ENCODE results near the gene CREB1.
A peak's percentile ranks its signal among the peaks of the same experiment; 100 is the strongest.
"Not testable (repeated sequence)": the region's sequence is repeated elsewhere in the genome, so short reads cannot be mapped to it uniquely, and the experiment has no call there.

CREB1 gene

GRCh38 chr2:207529330-207530159 is at the start of gene CREB1:
TSS of gene CREB1 (plus strand) at chr2:207529962. CDS start at chr2:207555636, 25,674 bp downstream.
- DNase-seq (ENCODE audit: low spot score), result peak; percentile 98

GRCh38 chr2:207480521-207481040 is 49.2 kb upstream of the CREB1 start:
- no peak for DNase-seq (ENCODE audit: low spot score)

- DNase-seq (ENCODE audit: low spot score), result no peak
Observed at GRCh38 chr2:207481924-207482323, 47.8 kb upstream of the CREB1 start.

- DNase-seq (ENCODE audit: low spot score), result no peak
Observed at GRCh38 chr2:207482630-207483029, 47.1 kb upstream of the CREB1 start.

- DNase-seq (ENCODE audit: low spot score), result no peak
Observed at GRCh38 chr2:207483066-207483465, 46.7 kb upstream of the CREB1 start.

GRCh38 chr2:207483477-207483876 is 46.3 kb upstream of the CREB1 start:
- no peak for DNase-seq (ENCODE audit: low spot score)

- DNase-seq (ENCODE audit: low spot score), result no peak
Observed at GRCh38 chr2:207484444-207485391, 45.0 kb upstream of the CREB1 start.

GRCh38 chr2:207487650-207488311 is 42.0 kb upstream of the CREB1 start:
- DNase-seq (ENCODE audit: low spot score), result peak; percentile 95

GRCh38 chr2:207489251-207489650 is 40.5 kb upstream of the CREB1 start:
- no peak for DNase-seq (ENCODE audit: low spot score)

- DNase-seq (ENCODE audit: low spot score), result no peak
Observed at GRCh38 chr2:207490441-207490840, 39.3 kb upstream of the CREB1 start.

GRCh38 chr2:207491086-207491485 is 38.7 kb upstream of the CREB1 start:
- DNase-seq (ENCODE audit: low spot score), result no peak

- DNase-seq (ENCODE audit: low spot score), result no peak
Observed at GRCh38 chr2:207491956-207492355, 37.8 kb upstream of the CREB1 start.

GRCh38 chr2:207492461-207492860 is 37.3 kb upstream of the CREB1 start:
- no peak for DNase-seq (ENCODE audit: low spot score)

GRCh38 chr2:207494137-207494536 is 35.6 kb upstream of the CREB1 start:
- DNase-seq (ENCODE audit: low spot score), result no peak

GRCh38 chr2:207496936-207497335 is 32.8 kb upstream of the CREB1 start:
- not testable (repeated sequence) for DNase-seq (ENCODE audit: low spot score)

- no peak for DNase-seq (ENCODE audit: low spot score)
Observed at GRCh38 chr2:207497596-207497995, 32.2 kb upstream of the CREB1 start.

- no peak for DNase-seq (ENCODE audit: low spot score)
Observed at GRCh38 chr2:207498427-207498826, 31.3 kb upstream of the CREB1 start.

GRCh38 chr2:207499114-207499513 is 30.6 kb upstream of the CREB1 start:
- DNase-seq (ENCODE audit: low spot score), result no peak

- DNase-seq (ENCODE audit: low spot score), result no peak
Observed at GRCh38 chr2:207501802-207502576, 27.8 kb upstream of the CREB1 start.

GRCh38 chr2:207502577-207503198 is 27.1 kb upstream of the CREB1 start:
- no peak for DNase-seq (ENCODE audit: low spot score)

- peak; percentile 43 for DNase-seq (ENCODE audit: low spot score)
Observed at GRCh38 chr2:207503234-207503633, 26.5 kb upstream of the CREB1 start.
